GM18499 (cell line): ENCODE data around the gene BDKRB1.

Experiments used
- ATAC-seq: cut with Tn5 transposase; IDR thresholded peaks from one replicate; pipeline ENCODE4 v1.9.1; 2021; ENCODE audit warnings: moderate number of reproducible peaks; ENCODE audit not compliant: insufficient read depth, unreplicated experiment

The BDKRB1 gene

DNA sequence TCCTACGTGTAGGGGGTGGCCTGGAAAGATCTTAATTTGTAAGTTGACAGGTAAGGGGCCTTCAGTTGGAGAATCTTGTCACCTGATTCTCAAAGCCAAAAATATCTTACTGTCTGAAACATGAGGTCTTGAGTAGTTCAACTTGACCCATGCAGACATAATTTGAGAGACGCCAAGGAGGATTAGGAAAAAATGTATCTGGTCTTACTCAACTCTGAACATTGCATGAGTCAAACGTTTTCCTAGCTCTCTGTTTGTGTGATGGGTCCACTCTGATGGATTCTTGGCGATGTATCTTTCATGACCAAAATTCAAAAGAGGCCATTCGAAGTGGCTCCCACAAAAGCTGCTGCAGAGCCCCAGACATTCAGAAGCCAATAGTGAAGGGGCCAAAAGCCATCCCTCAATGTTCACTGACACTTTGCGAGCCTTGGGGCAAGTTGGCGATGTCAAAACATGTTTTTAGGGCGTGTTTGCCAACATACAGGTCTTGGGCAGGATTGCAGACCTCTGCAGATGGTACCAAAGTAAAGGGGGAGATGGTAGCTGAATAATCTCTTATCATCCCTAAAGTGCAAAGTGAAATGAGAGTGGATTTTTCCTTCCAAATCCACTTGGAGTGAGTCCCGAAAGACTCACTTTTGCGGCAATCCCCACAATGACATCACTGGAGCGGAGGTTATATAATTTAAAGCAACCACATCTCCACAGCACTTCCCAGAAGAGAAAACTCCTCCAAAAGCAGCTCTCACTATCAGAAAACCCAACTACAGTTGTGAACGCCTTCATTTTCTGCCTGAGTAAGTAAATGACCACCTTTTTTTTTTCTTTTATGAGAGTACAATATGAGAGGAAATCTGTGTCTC is at the start of gene BDKRB1:
Gene BDKRB1 (plus strand): TSS at position 710 of the 866 bp plus-strand sequence. CDS start 7,473 bp downstream, outside the sequence.
- ATAC-seq, result no peak

DNA sequence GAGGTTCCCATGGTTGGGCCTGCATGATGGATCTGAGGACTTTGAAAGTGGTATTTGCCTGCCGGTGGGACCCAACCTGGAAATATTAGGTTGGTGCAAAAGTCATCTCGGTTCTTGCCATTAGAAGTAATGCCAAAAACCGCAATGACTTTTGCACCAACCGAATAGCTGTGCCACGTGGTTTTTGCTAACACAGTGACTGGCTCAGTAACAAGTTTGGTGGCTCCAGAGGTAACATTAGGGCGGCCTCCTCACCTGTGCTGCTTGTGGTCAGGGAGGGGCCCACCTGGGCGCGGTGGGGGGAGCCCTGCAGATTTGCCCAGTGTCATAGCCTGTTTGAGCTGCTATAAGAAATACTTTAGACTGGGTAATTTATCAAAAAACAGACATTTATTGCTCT is 49.5 kb upstream of the BDKRB1 start:
- no peak for ATAC-seq

DNA sequence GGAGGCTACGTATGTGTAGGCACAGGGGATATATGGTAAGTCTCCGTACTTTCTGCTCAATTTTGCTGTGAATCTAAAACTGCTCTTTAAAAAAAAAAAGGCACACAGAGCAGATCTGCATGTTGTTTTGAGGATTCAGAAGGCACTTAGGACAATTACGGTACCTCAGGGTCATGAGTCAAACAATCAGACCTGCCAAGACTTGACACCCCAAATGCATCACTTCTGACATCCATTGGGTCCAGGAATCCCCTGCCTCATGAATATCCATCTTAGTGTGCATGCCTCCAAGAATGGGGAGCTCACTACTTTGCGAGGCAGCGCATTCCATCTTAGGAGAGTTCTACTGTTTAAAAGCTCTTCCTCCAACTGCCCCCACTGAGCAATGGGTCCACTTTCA is 48.3 kb upstream of the BDKRB1 start:
- ATAC-seq, result no peak

DNA sequence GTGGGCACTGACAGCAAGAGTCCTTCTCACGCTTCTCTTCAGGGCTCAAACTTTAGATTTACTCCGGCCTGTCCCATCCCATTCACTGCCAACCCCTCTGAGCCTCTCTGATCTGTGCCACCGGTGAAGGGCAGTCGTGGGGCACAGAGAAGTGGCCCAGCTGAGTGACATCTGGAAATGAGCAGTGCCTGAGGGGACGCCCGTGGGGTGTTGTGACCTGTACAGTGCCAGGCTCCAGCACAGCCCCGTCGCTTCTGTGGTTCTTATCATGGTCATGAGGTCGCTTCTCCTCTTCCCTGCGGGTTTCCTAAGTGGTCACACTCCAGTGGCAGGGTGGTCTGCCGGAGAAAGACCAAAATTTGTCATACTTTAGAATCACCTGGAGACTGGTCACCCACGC is 47.3 kb upstream of the BDKRB1 start:
- ATAC-seq, result no peak

DNA sequence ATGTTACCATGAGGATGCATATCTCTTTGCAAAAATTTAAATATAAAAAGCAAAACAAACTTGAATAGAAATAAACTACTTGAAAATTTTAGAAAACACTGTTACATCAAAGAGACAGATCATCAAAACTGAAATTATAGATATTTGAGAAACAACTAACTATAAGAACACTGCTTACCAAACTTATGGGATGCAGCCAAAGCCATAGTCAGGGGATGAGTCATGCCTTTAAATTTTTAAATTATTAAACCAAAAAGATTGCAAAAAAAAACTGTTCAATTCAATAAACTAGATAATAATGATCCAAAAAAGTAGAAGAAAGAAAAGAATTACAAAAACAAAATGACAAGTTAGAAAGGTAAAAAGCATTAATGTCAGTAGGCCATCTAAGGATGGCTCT is 43.9 kb upstream of the BDKRB1 start:
- ATAC-seq, result no peak

DNA sequence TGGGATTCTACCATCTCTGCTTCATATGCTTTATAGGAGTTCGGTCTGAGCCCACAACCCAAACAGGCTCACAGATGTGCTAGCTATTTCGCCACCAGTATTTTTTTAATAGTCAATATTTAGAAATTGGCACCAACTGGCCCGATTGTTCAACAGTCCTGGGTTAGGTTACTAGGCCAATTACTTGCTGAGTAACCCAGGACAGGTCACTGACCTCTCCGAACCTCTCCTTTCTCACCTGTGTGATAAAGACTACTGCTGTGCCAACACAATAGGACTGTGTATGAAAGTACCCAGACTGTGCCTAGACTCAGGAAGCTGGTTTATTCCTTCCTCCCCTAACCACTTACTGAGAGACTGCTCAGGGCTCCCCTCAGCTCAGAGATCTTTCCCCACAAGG is 43.1 kb upstream of the BDKRB1 start:
- no peak for ATAC-seq

DNA sequence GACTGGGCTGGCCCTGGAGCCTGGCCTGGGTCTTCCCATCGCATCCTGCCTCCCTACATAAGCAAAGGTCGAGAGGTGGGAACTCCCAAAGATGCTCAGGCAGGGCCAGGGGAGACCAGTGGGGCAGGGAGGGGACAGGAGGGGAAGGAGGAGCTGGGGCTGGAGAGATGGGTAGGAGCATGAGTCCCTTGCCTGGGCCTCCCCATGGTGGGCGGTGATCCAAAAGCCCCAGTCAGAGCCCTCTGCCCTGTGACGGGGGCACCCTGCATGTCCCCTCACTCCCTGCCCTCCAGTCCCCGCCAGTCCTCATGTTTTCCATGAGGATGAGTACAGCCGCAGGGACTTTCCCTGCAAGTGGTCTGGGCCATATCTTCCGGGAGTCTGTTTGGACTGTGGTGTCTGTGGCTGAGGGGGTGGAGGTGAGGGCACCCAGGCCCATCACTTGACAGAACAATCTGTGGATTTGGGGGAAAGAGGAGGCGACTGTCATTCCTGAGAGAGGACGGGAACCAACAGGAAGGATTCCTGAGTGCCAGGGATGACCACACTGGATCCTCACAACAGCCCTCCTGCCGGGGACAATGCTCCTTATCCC is 42.0 kb upstream of the BDKRB1 start:
- no peak for ATAC-seq

DNA sequence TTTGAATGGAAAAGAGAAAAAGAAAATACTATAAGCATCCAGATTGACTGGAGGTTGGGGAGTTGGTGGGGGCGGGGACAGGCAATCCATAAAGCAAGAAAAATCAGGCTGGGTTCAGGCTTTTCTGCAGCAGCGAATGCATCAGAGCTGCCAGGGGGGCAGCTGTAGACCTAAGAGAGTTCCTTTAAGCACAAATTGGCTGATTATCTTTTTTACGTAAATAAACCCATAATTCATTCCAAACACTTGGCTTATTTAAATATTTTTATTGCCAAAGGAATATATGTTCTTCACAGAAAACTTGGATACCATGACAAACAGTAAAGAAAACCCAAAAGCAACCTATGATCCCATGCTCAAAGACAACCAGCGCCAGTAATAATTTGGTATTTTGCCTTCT is 41.2 kb upstream of the BDKRB1 start:
- ATAC-seq, result no peak

DNA sequence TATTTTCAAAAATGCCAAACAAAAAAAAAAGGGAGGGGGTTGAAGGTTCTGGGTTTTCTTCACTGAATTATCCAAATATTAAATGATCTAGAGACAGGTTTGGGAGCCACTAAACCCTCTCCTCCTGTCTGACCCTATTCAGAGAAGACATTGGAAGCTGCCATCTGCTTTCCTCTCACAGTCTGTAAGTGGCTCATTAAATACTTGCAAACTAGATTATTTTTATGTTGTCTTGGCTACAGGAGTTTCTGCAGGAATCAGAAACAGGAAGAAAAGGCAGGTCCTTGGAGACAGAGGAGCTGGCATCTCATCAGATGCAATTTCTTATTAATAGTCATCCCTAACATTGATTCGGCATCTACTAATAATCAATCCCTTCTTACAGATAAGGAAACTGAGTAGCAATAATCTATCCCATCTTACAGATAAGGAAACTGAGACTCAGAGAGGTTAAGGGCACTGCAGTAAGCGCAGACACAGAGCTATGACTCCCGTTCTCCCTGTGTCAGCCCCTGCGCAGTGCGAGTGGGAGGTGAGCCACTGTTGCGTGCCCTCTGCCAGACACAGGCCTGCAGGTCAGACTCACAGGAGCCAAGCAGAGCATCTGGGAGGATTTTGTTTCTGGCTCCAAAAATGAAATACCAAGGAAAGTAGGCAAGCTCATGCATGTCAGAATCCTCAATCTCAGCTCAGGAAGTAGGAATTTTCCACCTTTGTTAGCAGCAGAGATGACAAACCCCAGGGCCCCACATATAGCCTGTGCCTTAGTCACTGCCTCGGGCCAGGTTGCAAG is 40.4 kb upstream of the BDKRB1 start:
- no peak for ATAC-seq

DNA sequence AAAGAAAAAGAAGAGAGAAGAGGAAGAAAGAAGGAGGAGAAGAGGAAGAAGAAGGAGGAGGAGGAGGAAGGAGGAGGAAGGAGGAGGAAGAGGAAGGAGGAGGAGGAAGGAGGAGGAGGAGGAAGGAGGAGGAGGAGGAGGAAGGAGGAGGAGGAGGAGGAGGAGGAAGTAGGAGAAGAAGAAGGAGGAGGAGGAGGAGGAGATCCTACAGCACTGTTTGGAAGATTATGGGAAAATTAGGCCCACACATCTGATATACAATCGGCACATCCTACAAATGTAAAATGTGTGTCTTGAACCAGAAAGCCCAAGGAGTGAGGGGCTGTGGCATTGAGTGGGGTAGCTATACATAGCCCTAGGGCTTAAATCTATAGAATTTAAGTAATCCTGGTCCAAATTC is 39.4 kb upstream of the BDKRB1 start:
- no peak for ATAC-seq

DNA sequence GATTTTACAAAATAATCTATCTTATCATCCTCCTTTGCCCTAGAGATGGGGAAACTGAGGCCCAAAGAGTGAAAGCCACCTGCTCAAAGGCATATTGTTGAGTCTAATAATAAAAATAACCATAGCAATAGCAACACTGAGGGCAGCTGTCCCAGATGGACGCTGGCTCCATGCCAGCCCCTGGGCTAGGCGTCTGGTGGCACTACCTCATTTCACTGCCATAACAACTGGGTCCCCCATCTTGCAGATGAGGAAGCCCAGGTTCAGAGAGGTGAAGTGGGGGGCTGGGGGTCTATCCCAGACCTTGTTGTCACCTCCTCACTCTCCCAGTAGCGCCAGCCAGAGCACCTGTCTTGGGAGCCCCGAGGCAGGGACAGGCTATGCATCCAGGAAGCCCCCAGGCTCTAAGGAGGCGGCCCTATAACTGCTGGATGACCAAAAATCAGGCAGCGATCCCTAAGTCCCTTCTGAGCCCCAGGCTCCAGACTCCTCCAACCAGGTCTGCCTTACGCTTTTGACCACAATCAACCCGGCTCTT is 38.6 kb upstream of the BDKRB1 start:
- ATAC-seq, result no peak

DNA sequence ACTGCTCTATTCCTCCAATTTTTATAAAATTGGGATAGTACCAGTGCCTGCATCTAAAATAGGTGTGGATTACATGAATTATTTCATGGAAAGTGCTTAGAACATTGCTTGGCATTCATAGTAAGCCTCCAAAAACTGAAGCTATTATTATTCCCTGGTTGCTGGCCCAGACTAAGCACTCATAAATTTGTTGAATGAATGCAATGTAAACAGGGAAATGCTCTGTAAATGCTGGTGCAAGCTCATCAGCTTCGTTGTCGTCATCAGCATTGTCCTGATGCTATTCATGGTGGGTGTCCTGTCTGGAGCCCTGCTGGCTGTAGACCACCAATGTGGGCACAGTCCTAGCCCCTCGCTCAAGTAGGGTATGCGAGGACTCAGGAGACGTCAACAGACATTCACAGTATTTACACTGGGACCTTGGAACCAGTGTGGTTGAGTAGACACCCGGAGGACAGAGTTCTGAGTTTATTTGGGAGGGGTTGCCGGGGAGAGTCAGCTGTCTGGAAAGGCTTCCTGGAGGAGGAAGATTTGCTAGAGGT is 34.8 kb upstream of the BDKRB1 start:
- ATAC-seq, result no peak

DNA sequence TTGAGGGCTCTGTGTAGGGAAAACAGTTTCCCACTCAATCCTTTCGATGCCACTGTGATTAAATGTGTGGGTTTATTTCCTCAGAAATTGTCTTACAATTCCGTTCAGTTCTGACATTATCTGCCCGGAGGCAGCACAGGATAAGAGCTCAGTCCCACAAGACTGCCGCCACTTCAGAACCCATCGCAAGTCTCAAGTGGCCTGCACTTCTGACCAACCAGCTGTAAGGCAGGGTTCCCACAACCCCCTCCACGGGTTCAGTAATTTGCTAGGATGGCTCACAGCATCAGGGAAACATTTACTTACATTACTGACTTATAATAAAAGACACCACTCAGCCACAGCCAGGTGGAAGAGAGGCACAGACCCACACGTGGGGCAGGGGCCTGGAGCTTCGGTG is 34.2 kb upstream of the BDKRB1 start:
- no peak for ATAC-seq

DNA sequence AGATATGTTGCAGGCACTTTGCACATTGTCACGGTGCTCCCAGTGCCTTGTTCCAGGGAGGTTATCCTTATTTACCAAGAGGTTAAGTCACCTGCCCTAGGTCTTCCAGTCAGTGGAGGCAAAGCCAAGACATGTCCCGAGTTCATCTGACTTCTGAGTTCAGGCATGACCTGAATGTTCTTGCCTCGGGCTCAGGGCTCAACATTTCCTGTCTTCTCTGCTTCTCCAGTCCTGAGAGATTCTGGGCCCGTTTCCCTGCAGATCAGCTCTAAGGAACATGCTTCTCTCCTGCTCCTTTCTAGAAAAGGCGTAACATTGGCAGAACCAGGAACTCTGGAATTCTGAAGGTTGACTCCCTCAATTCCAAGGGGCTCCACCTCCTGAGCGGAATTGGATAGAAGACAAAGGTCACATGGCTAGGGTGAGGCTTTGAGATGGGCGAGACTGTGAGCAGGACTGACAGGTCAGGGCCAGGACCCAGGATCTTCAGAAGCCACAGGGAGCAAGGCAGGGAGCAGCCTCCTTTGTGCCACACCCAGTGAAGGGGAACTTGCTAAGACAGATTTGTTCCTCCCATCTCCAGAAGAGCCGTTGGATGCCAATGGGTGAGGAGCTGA is 31.4 kb upstream of the BDKRB1 start:
- no peak for ATAC-seq

DNA sequence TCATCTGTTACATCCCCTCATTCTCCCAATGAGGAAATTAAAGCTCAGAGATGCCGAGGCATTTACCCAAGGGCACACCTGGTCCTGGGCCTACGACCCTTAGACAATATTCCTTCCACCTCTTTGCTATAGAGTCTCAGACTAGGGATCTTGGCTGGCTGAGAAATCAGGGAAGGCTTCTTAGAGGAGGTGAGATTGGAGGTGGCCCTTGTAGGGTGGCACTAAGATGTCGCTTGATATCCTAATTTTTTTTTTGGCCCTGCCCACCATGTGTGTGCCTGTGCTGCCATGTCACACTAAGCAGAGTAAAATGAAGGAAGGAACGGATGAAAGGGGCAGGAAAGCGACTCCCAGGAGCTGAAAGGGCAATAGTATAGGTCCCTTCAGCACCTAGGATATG is 30.8 kb upstream of the BDKRB1 start:
- no peak for ATAC-seq

DNA sequence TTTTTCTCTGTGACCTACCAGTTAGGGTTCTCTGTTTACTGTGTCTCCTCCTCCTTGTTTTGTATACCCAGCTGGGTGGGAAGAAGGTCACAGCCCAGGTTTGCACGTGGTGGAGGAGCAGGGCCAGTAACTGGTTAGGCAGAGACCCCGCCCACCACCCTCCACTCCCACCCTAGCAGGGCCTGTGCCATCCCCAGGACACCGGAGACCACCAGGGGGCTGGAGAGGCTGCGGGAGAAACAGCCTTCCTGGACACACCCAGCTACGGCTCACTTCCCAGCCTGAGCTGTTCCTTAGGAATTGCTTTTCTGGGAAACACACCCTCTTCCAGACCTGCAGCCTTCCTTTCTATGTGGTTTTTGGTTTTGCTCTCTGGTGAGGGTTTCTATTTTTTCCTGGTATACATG is 30.3 kb upstream of the BDKRB1 start:
- ATAC-seq, result no peak

DNA sequence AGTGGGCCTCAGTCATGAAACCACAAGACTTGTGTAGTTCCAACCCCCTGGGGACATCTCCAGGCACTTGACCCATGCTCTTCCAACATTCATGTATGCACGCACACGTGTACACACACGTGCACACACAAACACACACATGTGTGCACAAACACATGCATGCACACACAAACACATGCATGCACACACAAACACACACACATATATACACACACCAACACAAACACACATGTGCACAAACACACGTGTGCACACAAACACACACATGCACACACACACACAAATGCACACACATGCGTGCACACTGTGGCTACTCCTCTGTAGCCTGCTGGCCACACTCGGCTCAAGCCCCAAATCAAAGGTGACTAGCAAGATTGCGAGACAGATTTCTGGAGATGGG is 28.6 kb upstream of the BDKRB1 start:
- ATAC-seq, result no peak

DNA sequence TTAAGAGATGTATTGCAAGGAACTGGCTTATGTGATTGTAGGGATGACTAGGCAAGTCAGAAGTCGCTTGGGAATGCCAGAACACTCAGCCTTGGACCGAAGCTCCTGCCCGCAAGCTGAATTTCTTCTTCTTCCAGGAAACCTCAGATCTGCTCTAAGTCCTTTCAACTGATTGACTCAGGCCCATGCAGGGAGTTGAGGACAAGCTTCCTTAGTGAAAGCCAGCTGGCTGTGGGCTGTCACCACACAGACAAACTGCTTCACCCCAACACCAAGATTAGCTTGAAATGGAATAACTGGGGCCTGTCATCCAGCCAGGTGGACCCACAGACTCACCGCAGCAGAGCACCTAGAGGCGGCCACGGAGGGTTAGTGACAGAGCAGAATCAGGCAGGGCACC is 26.7 kb upstream of the BDKRB1 start:
- no peak for ATAC-seq

DNA sequence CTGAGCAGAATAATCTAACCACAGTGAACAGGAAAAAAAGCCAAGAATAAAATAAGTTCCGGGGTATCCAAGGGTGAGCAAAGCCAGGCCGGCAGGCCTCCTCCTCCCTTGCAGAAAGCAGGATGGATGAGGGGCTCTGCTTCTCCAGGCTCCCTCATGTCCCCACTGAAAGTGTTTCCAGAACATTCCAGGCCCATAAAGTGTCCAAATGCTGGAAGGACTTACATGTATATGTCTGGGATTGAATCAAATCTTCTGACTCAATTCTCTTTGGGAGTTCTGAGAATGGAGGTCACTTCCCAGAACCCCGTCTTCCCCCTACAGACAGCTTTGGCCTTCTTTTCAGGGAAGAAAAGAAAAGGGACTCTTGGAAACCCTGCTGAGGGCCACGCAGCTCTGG is 25.0 kb upstream of the BDKRB1 start:
- ATAC-seq, result no peak

DNA sequence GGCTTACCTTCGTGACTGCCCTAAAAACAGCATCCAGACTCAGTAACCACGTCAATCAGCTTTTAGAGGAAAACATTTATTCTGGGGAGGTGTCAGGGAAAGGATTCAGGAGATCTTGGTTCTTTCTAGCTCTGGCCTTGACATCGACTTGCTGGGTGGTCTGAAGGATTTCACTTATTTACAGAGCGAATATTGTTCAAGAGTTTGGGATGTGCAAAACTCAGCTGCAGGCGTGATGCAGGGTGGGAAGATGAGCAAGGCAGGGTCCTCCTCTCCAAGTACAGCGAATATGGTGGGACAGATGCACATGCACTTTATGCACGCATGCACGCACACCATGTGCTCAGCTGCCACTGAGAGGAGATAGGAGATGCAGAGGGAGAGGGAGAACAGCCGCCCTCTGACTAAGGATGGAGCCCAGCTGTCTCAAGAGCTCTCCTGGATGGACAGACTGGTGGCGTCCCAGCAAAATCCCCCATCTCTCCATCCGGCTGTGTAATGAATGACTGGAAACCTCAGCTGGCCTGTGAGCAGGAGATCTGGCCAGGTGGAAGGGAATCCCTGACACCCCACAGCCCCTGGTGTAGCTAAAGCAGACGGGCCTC is 24.4 kb upstream of the BDKRB1 start:
- no peak for ATAC-seq
